Measurements from ENCODE around the gene LEKR1.

LEKR1 gene

GRCh38 chr3:157059181-157059580, 233.0 kb downstream of the LEKR1 start:
- Histone ChIP-seq H3K36me3 (ENCODE audit: control insufficient read depth, insufficient read depth, low read length) (no peaks in the 10 kb centered on the region), H3K9me3 (ENCODE audit: control insufficient read depth, insufficient read depth, low read length) (no peaks in the 10 kb centered on the region), H3K4me3 (ENCODE audit: low read depth, low read length) (no peak overlapping the region), H3K27ac (ENCODE audit: low read depth, low read length) (no peak overlapping the region), H3K27me3 (ENCODE audit: control insufficient read depth, insufficient read depth, low read length) (peaks cover 6% of the 10 kb centered on the region), H3K4me1 (ENCODE audit: control insufficient read depth, insufficient read depth, low read length) (peaks cover 9% of the 10 kb centered on the region), H3K9ac (ENCODE audit: low read depth, low read length) (no peak overlapping the region)

DNA sequence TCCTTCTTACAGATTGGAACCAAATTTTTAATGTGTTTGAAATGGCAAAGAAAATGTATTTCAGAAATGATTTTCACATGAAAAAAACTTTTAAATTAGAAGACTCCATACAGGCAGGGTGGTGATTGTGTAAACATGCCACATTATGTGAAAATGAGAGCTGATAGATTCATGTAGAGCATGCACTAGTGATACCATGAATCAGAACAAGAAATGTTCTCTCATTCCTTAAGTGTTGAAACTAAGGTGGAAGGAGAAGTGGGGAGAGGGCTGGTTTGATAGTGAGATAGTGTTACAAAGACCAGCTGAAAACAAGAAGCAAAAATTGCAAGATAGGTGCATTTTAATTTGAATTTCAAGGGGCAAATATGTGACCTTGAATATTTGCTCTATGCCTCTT, 233.5 kb downstream of the LEKR1 start:
- Histone ChIP-seq H3K4me3 (ENCODE audit: low read depth, low read length) (no peak overlapping the region), H3K4me1 (ENCODE audit: control insufficient read depth, insufficient read depth, low read length) (peaks cover 14% of the 10 kb centered on the region), H3K27me3 (ENCODE audit: control insufficient read depth, insufficient read depth, low read length) (peaks cover 11% of the 10 kb centered on the region), H3K27ac (ENCODE audit: low read depth, low read length) (no peak overlapping the region), H3K36me3 (ENCODE audit: control insufficient read depth, insufficient read depth, low read length) (no peaks in the 10 kb centered on the region), H3K9ac (ENCODE audit: low read depth, low read length) (no peak overlapping the region), H3K9me3 (ENCODE audit: control insufficient read depth, insufficient read depth, low read length) (no peaks in the 10 kb centered on the region)

DNA sequence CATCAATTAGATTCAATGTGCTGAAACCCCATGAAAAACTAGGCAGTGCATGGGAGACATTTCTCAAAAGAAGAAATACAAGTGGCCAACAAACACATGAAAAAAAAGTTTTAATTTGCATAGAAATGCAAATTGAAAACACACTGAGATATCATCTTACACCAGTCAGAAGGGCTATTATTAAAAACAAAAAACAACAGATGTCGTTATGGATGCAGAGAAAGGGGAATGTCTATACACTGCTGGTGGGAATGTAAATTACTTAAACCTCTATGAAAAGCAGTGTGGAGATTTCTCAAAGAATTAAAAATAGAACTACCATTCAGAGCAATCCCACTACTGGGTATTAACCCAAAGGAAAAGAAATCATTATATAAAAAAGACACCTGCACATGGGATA, 235.1 kb downstream of the LEKR1 start:
- Histone ChIP-seq H3K9me3 (ENCODE audit: control insufficient read depth, insufficient read depth, low read length) (no peaks in the 10 kb centered on the region), H3K9ac (ENCODE audit: low read depth, low read length) (no peak overlapping the region), H3K4me3 (ENCODE audit: low read depth, low read length) (no peak overlapping the region), H3K27me3 (ENCODE audit: control insufficient read depth, insufficient read depth, low read length) (peaks cover 20% of the 10 kb centered on the region), H3K27ac (ENCODE audit: low read depth, low read length) (no peak overlapping the region), H3K4me1 (ENCODE audit: control insufficient read depth, insufficient read depth, low read length) (peaks cover 29% of the 10 kb centered on the region), H3K36me3 (ENCODE audit: control insufficient read depth, insufficient read depth, low read length) (no peaks in the 10 kb centered on the region)

GRCh38 chr3:157063469-157063868, 237.3 kb downstream of the LEKR1 start:
- Histone ChIP-seq H3K4me1 (ENCODE audit: control insufficient read depth, insufficient read depth, low read length) (peaks cover 37% of the 10 kb centered on the region), H3K36me3 (ENCODE audit: control insufficient read depth, insufficient read depth, low read length) (no peaks in the 10 kb centered on the region), H3K27ac (ENCODE audit: low read depth, low read length) (no peak overlapping the region), H3K27me3 (ENCODE audit: control insufficient read depth, insufficient read depth, low read length) (peaks cover 25% of the 10 kb centered on the region), H3K9ac (ENCODE audit: low read depth, low read length) (no peak overlapping the region), H3K4me3 (ENCODE audit: low read depth, low read length) (no peak overlapping the region), H3K9me3 (ENCODE audit: control insufficient read depth, insufficient read depth, low read length) (no peaks in the 10 kb centered on the region)

DNA sequence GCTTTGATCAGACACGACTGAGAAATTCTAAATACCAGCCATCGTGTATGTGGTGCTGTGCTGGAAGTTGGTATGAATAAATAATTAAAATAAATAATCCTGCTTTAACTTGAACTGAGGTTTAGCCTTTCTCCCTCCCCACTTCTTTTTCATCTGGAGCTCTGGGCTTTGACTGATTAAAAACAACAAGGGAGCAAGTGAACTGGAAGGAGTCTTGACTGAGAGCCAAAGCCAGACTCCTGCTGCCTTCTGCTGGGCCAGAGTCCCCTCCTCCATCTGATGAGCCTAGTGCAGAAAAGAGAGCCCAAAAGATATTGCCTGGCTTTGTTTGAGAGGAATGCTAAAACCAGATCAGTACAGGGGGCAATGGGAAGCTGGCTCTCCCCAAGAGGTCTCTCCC, 237.8 kb downstream of the LEKR1 start:
- Histone ChIP-seq H3K27me3 (ENCODE audit: control insufficient read depth, insufficient read depth, low read length) (peaks cover 25% of the 10 kb centered on the region), H3K36me3 (ENCODE audit: control insufficient read depth, insufficient read depth, low read length) (no peaks in the 10 kb centered on the region), H3K9ac (ENCODE audit: low read depth, low read length) (no peak overlapping the region), H3K4me3 (ENCODE audit: low read depth, low read length) (no peak overlapping the region), H3K4me1 (ENCODE audit: control insufficient read depth, insufficient read depth, low read length) (peaks cover 37% of the 10 kb centered on the region), H3K27ac (ENCODE audit: low read depth, low read length) (no peak overlapping the region), H3K9me3 (ENCODE audit: control insufficient read depth, insufficient read depth, low read length) (no peaks in the 10 kb centered on the region)

GRCh38 chr3:157064402-157064801, 238.2 kb downstream of the LEKR1 start:
- no peak overlapping the region for H3K27ac ChIP-seq (ENCODE audit: low read depth, low read length)
- H3K27me3 ChIP-seq (ENCODE audit: control insufficient read depth, insufficient read depth, low read length), result peaks cover 25% of the 10 kb centered on the region
- no peaks in the 10 kb centered on the region for H3K9me3 ChIP-seq (ENCODE audit: control insufficient read depth, insufficient read depth, low read length)
- H3K4me3 ChIP-seq (ENCODE audit: low read depth, low read length), result no peak overlapping the region
- H3K9ac ChIP-seq (ENCODE audit: low read depth, low read length), result no peak overlapping the region
- peaks cover 37% of the 10 kb centered on the region for H3K4me1 ChIP-seq (ENCODE audit: control insufficient read depth, insufficient read depth, low read length)
- no peaks in the 10 kb centered on the region for H3K36me3 ChIP-seq (ENCODE audit: control insufficient read depth, insufficient read depth, low read length)

DNA sequence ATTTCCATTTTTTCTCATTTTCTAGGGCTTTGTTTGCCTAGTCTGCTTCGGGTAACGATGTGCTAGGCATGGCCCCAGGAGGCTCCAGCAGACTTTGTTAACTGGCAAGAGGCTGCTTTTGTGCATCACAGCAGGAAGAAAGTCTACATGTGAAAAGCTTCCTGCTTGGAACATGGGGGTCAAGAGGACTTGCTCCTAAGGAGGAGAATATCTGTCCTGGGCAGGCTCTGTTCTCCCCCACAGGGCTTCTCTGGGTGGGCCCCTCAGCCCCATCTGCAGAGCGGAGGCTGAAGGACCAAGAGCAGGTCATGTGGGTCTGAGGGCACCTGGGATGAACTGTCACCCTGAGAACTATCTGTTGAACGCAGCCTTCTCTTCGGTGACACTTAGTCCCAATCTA, 239.0 kb downstream of the LEKR1 start:
- no peak overlapping the region for H3K27ac ChIP-seq (ENCODE audit: low read depth, low read length)
- H3K4me1 ChIP-seq (ENCODE audit: control insufficient read depth, insufficient read depth, low read length), result peaks cover 37% of the 10 kb centered on the region
- H3K27me3 ChIP-seq (ENCODE audit: control insufficient read depth, insufficient read depth, low read length), result peaks cover 25% of the 10 kb centered on the region
- H3K4me3 ChIP-seq (ENCODE audit: low read depth, low read length), result no peak overlapping the region
- H3K9ac ChIP-seq (ENCODE audit: low read depth, low read length), result no peak overlapping the region
- no peaks in the 10 kb centered on the region for H3K36me3 ChIP-seq (ENCODE audit: control insufficient read depth, insufficient read depth, low read length)
- H3K9me3 ChIP-seq (ENCODE audit: control insufficient read depth, insufficient read depth, low read length), result no peaks in the 10 kb centered on the region

- Histone ChIP-seq H3K9me3 (ENCODE audit: control insufficient read depth, insufficient read depth, low read length) (no peaks in the 10 kb centered on the region), H3K27ac (ENCODE audit: low read depth, low read length) (no peak overlapping the region), H3K36me3 (ENCODE audit: control insufficient read depth, insufficient read depth, low read length) (no peaks in the 10 kb centered on the region), H3K4me1 (ENCODE audit: control insufficient read depth, insufficient read depth, low read length) (peaks cover 37% of the 10 kb centered on the region), H3K9ac (ENCODE audit: low read depth, low read length) (no peak overlapping the region), H3K4me3 (ENCODE audit: low read depth, low read length) (no peak overlapping the region), H3K27me3 (ENCODE audit: control insufficient read depth, insufficient read depth, low read length) (peaks cover 25% of the 10 kb centered on the region)
Observed at GRCh38 chr3:157066335-157067098, 240.4 kb downstream of the LEKR1 start.

GRCh38 chr3:157067114-157067513, 241.0 kb downstream of the LEKR1 start:
- no peaks in the 10 kb centered on the region for H3K9me3 ChIP-seq (ENCODE audit: control insufficient read depth, insufficient read depth, low read length)
- peaks cover 37% of the 10 kb centered on the region for H3K4me1 ChIP-seq (ENCODE audit: control insufficient read depth, insufficient read depth, low read length)
- H3K27ac ChIP-seq (ENCODE audit: low read depth, low read length), result no peak overlapping the region
- H3K36me3 ChIP-seq (ENCODE audit: control insufficient read depth, insufficient read depth, low read length), result no peaks in the 10 kb centered on the region
- no peak overlapping the region for H3K4me3 ChIP-seq (ENCODE audit: low read depth, low read length)
- no peak overlapping the region for H3K9ac ChIP-seq (ENCODE audit: low read depth, low read length)
- H3K27me3 ChIP-seq (ENCODE audit: control insufficient read depth, insufficient read depth, low read length), result peaks cover 25% of the 10 kb centered on the region

- no peak overlapping the region for H3K4me3 ChIP-seq (ENCODE audit: low read depth, low read length)
- no peaks in the 10 kb centered on the region for H3K9me3 ChIP-seq (ENCODE audit: control insufficient read depth, insufficient read depth, low read length)
- no peak overlapping the region for H3K27ac ChIP-seq (ENCODE audit: low read depth, low read length)
- peaks cover 26% of the 10 kb centered on the region for H3K4me1 ChIP-seq (ENCODE audit: control insufficient read depth, insufficient read depth, low read length)
- no peaks in the 10 kb centered on the region for H3K36me3 ChIP-seq (ENCODE audit: control insufficient read depth, insufficient read depth, low read length)
- H3K9ac ChIP-seq (ENCODE audit: low read depth, low read length), result no peak overlapping the region
- peaks cover 17% of the 10 kb centered on the region for H3K27me3 ChIP-seq (ENCODE audit: control insufficient read depth, insufficient read depth, low read length)
Observed at GRCh38 chr3:157069406-157069805, 243.3 kb downstream of the LEKR1 start.

GRCh38 chr3:157069846-157070677, 243.9 kb downstream of the LEKR1 start:
- Histone ChIP-seq H3K27me3 (ENCODE audit: control insufficient read depth, insufficient read depth, low read length) (peaks cover 12% of the 10 kb centered on the region; the same call in 1 of the 2 replicates), H3K27ac (ENCODE audit: low read depth, low read length) (no peak overlapping the region), H3K4me1 (ENCODE audit: control insufficient read depth, insufficient read depth, low read length) (peaks cover 19% of the 10 kb centered on the region), H3K36me3 (ENCODE audit: control insufficient read depth, insufficient read depth, low read length) (no peaks in the 10 kb centered on the region), H3K4me3 (ENCODE audit: low read depth, low read length) (no peak overlapping the region), H3K9me3 (ENCODE audit: control insufficient read depth, insufficient read depth, low read length) (no peaks in the 10 kb centered on the region), H3K9ac (ENCODE audit: low read depth, low read length) (no peak overlapping the region)

Data from HUES48 (cell line).